GDM1 (cell line): ENCODE measurements around the gene SNRNP25.
"Not testable (repeated sequence)": the region's sequence is repeated elsewhere in the genome, so short reads cannot be mapped to it uniquely, and the experiment has no call there.

Experiments
- DNase-seq: peaks from one replicate; lab custom pipeline; 2025; lab: John Stamatoyannopoulos, UW

Gene SNRNP25

GRCh38 chr16:42069-42457, 11.6 kb upstream of the SNRNP25 start:
- no peak for DNase-seq

GRCh38 chr16:42691-43090, 10.9 kb upstream of the SNRNP25 start:
- no peak for DNase-seq

GRCh38 chr16:43294-43693, 10.3 kb upstream of the SNRNP25 start:
- no peak for DNase-seq

GRCh38 chr16:44655-45054, 9.0 kb upstream of the SNRNP25 start:
- DNase-seq = no peak

GRCh38 chr16:45454-45853, 8.2 kb upstream of the SNRNP25 start:
- DNase-seq = no peak

GRCh38 chr16:46510-46909, 7.1 kb upstream of the SNRNP25 start:
- not testable (repeated sequence) for DNase-seq

GRCh38 chr16:47234-47633, 6.4 kb upstream of the SNRNP25 start:
- no peak for DNase-seq

- no peak for DNase-seq
Measured at GRCh38 chr16:50769-51591, 2.6 kb upstream of the SNRNP25 start.

- no peak for DNase-seq
Measured at GRCh38 chr16:54237-54581, 581 bp downstream of the SNRNP25 start.

- no peak for DNase-seq
Measured at GRCh38 chr16:55571-56136, 2.0 kb downstream of the SNRNP25 start.

GRCh38 chr16:56231-56927, 2.8 kb downstream of the SNRNP25 start:
- no peak for DNase-seq

GRCh38 chr16:57711-58110, 4.1 kb downstream of the SNRNP25 start:
- DNase-seq = no peak

- DNase-seq = no peak
Measured at GRCh38 chr16:58491-59439, 5.1 kb downstream of the SNRNP25 start.

GRCh38 chr16:59440-60059, 5.9 kb downstream of the SNRNP25 start:
- no peak for DNase-seq

GRCh38 chr16:60166-60565, 6.5 kb downstream of the SNRNP25 start:
- no peak for DNase-seq

GRCh38 chr16:60929-61878, 7.6 kb downstream of the SNRNP25 start:
- DNase-seq = no peak

GRCh38 chr16:61879-62281, 8.3 kb downstream of the SNRNP25 start:
- no peak for DNase-seq

GRCh38 chr16:62283-62967, 8.8 kb downstream of the SNRNP25 start:
- DNase-seq = no peak

GRCh38 chr16:62968-63391, 9.4 kb downstream of the SNRNP25 start:
- DNase-seq = no peak

GRCh38 chr16:63466-63865, 9.8 kb downstream of the SNRNP25 start:
- no peak for DNase-seq
